HepG2 (cell line): ENCODE results near the gene ABCA8. TPM values are rescaled to one million over a fixed set of nuclear protein-coding genes. Genes with fewer than 3 reads are reported as not detected.

ENCODE experiments used
- FLYWCH1 ChIP-seq: sonication (generic); formaldehyde crosslinking; IDR thresholded peaks from 2 replicates; pipeline ENCODE4 v1.8.1; 2023; ENCODE audit warnings: mild to moderate bottlenecking, missing genetic modification reagents
- MBD4 ChIP-seq: IDR thresholded peaks from 2 replicates; pipeline ENCODE4 v1.6.1; 2012; ENCODE audit warnings: low read length, inconsistent platforms, borderline replicate concordance
- MTA3 ChIP-seq: sonication (generic); formaldehyde crosslinking; IDR thresholded peaks from 2 replicates; pipeline ENCODE4 v1.4.0; 2020; ENCODE audit warnings: missing genetic modification reagents
- PITX1 ChIP-seq: sonication (generic); formaldehyde crosslinking; IDR thresholded peaks from 2 replicates; pipeline ENCODE4 v1.5.1; 2020; ENCODE audit warnings: mild to moderate bottlenecking, missing genetic modification reagents
- SMAD3 ChIP-seq: sonication (generic); formaldehyde crosslinking; IDR thresholded peaks from 2 replicates; pipeline ENCODE4 v1.4.0; 2020; ENCODE audit warnings: missing genetic modification reagents
- ZFP1 ChIP-seq: IDR thresholded peaks from 2 replicates; pipeline ENCODE4 v1.6.1; 2016
- ZNF543 ChIP-seq: sonication (generic); formaldehyde crosslinking; IDR thresholded peaks from 2 replicates; pipeline ENCODE4 v1.4.0; 2020; ENCODE audit warnings: mild to moderate bottlenecking, missing genetic modification reagents
- polyA plus RNA-seq, 8 experiments: library from polyadenylated mRNA; depleted of rRNA in 3 of 8; stranded (reverse) in 7 of 8; unstranded in 1 of 8; fragments of >200 nt; fragmentation: Illumina TruSeq in 4 of 8; extraction: Trizol in 4 of 8; gene quantifications; 2 replicates each; pipeline versions ENCODE4 v1.2.1 to v1.2.3, GENCODE V29; 2011 to 2016; ENCODE audit warnings: low read depth in 4 of 8, missing spikeins in 1 of 8, mixed read lengths in 1 of 8; ENCODE audit not compliant: insufficient read depth in 1 of 8
- total RNA-seq, 5 experiments: library from RNA; depleted of rRNA; stranded (reverse); fragments of >200 nt; fragmentation: Illumina TruSeq; extraction: Trizol; gene quantifications; 2 replicates each; pipeline ENCODE4 v1.2.3, GENCODE V29; 2016; ENCODE audit warnings: low read depth in 1 of 5
- TF ChIP-seq, protein P1 (sequence below): IDR thresholded peaks from 2 replicates; pipeline ENCODE4 v1.6.1; 2012; ENCODE audit warnings: low read depth, low read length, improper control_type of control experiment
- TF ChIP-seq, protein P2 (sequence below): IDR thresholded peaks from 2 replicates; pipeline ENCODE4 v1.6.1; 2016; ENCODE audit warnings: low read depth, missing genetic modification reagents, missing compliant biosample characterization
- TF ChIP-seq, protein P3 (sequence below): sonication (generic); formaldehyde crosslinking; IDR thresholded peaks from 2 replicates; pipeline ENCODE4 v1.5.0; 2020; ENCODE audit warnings: mild to moderate bottlenecking, missing genetic modification reagents
- TF ChIP-seq, protein P4 (sequence below): sonication (generic); formaldehyde crosslinking; IDR thresholded peaks from 2 replicates; pipeline ENCODE4 v1.9.0; 2021; ENCODE audit warnings: missing genetic modification reagents, mild to moderate bottlenecking, borderline replicate concordance
- TF ChIP-seq, protein P5 (sequence below): sonication (generic); formaldehyde crosslinking; IDR thresholded peaks from 2 replicates; pipeline ENCODE4 v1.5.1; 2020; ENCODE audit warnings: mild to moderate bottlenecking, missing genetic modification reagents

Gene ABCA8
- total and polyA plus RNA-seq, 2 of the 13 experiments (the other 11 are each of a cell fraction or from before 2014, with no cell fraction given), result 0.05 to 0.18 TPM

DNA sequence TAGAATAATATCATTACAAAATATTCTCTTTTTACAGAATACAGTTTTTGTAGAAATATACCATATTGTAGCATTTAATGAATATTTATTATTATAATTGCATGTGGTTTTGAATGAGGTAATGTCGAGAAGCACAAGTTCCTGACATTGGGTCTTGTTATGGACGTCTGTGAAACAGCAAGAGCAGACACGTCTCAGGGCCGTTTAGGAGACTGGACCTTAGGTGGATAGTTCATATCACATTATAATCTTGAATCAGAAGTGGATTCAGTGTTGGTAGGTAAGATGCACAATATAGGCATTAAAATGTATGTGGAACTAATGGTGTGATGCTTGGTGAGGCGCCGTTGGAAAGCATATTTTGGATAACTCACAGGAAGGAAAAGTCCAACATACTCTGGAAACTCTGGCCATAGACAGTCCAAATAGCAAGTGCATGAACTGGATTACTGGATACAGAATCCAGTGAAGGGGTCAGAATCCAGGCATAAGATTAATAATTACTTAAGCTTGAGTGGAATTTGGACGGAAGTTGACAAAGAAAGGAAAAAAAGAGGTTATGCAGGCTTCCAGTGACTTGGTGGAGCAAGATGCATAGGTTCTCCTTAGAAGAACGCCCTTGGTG is 17.2 kb downstream of the ABCA8 start (continued):
- TF ChIP-seq, protein P1, sequence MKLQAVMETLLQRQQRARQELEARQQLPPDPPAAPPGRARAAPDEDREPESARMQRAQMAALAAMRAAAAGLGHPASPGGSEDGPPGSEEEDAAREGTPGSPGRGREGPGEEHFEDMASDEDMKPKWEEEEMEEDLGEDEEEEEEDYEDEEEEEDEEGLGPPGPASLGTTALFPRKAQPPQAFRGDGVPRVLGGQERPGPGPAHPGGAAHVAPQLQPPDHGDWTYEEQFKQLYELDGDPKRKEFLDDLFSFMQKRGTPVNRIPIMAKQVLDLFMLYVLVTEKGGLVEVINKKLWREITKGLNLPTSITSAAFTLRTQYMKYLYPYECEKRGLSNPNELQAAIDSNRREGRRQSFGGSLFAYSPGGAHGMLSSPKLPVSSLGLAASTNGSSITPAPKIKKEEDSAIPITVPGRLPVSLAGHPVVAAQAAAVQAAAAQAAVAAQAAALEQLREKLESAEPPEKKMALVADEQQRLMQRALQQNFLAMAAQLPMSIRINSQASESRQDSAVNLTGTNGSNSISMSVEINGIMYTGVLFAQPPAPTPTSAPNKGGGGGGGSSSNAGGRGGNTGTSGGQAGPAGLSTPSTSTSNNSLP, result peak; percentile 92
- TF ChIP-seq MTA3, result no peak
- TF ChIP-seq FLYWCH1 (CRISPR knock-in tag), result no peak
- TF ChIP-seq PITX1 (CRISPR knock-in tag), result peak; percentile 81
- TF ChIP-seq, protein P2, sequence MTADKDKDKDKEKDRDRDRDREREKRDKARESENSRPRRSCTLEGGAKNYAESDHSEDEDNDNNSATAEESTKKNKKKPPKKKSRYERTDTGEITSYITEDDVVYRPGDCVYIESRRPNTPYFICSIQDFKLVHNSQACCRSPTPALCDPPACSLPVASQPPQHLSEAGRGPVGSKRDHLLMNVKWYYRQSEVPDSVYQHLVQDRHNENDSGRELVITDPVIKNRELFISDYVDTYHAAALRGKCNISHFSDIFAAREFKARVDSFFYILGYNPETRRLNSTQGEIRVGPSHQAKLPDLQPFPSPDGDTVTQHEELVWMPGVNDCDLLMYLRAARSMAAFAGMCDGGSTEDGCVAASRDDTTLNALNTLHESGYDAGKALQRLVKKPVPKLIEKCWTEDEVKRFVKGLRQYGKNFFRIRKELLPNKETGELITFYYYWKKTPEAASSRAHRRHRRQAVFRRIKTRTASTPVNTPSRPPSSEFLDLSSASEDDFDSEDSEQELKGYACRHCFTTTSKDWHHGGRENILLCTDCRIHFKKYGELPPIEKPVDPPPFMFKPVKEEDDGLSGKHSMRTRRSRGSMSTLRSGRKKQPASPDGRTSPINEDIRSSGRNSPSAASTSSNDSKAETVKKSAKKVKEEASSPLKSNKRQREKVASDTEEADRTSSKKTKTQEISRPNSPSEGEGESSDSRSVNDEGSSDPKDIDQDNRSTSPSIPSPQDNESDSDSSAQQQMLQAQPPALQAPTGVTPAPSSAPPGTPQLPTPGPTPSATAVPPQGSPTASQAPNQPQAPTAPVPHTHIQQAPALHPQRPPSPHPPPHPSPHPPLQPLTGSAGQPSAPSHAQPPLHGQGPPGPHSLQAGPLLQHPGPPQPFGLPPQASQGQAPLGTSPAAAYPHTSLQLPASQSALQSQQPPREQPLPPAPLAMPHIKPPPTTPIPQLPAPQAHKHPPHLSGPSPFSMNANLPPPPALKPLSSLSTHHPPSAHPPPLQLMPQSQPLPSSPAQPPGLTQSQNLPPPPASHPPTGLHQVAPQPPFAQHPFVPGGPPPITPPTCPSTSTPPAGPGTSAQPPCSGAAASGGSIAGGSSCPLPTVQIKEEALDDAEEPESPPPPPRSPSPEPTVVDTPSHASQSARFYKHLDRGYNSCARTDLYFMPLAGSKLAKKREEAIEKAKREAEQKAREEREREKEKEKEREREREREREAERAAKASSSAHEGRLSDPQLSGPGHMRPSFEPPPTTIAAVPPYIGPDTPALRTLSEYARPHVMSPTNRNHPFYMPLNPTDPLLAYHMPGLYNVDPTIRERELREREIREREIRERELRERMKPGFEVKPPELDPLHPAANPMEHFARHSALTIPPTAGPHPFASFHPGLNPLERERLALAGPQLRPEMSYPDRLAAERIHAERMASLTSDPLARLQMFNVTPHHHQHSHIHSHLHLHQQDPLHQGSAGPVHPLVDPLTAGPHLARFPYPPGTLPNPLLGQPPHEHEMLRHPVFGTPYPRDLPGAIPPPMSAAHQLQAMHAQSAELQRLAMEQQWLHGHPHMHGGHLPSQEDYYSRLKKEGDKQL (CRISPR knock-in tag), result no peak
- TF ChIP-seq SMAD3 (CRISPR knock-in tag), result no peak
- no peak for TF ChIP-seq MBD4
- TF ChIP-seq ZFP1 (CRISPR knock-in tag), result no peak
- no peak for TF ChIP-seq ZNF543 (CRISPR knock-in tag)
- TF ChIP-seq, protein P3, sequence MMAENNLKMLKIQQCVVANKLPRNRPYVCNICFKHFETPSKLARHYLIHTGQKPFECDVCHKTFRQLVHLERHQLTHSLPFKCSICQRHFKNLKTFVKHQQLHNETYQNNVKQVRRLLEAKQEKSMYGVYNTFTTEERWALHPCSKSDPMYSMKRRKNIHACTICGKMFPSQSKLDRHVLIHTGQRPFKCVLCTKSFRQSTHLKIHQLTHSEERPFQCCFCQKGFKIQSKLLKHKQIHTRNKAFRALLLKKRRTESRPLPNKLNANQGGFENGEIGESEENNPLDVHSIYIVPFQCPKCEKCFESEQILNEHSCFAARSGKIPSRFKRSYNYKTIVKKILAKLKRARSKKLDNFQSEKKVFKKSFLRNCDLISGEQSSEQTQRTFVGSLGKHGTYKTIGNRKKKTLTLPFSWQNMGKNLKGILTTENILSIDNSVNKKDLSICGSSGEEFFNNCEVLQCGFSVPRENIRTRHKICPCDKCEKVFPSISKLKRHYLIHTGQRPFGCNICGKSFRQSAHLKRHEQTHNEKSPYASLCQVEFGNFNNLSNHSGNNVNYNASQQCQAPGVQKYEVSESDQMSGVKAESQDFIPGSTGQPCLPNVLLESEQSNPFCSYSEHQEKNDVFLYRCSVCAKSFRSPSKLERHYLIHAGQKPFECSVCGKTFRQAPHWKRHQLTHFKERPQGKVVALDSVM (CRISPR knock-in tag), result no peak
- TF ChIP-seq, protein P4, sequence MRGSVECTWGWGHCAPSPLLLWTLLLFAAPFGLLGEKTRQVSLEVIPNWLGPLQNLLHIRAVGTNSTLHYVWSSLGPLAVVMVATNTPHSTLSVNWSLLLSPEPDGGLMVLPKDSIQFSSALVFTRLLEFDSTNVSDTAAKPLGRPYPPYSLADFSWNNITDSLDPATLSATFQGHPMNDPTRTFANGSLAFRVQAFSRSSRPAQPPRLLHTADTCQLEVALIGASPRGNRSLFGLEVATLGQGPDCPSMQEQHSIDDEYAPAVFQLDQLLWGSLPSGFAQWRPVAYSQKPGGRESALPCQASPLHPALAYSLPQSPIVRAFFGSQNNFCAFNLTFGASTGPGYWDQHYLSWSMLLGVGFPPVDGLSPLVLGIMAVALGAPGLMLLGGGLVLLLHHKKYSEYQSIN (CRISPR knock-in tag), result no peak
- TF ChIP-seq, protein P5, sequence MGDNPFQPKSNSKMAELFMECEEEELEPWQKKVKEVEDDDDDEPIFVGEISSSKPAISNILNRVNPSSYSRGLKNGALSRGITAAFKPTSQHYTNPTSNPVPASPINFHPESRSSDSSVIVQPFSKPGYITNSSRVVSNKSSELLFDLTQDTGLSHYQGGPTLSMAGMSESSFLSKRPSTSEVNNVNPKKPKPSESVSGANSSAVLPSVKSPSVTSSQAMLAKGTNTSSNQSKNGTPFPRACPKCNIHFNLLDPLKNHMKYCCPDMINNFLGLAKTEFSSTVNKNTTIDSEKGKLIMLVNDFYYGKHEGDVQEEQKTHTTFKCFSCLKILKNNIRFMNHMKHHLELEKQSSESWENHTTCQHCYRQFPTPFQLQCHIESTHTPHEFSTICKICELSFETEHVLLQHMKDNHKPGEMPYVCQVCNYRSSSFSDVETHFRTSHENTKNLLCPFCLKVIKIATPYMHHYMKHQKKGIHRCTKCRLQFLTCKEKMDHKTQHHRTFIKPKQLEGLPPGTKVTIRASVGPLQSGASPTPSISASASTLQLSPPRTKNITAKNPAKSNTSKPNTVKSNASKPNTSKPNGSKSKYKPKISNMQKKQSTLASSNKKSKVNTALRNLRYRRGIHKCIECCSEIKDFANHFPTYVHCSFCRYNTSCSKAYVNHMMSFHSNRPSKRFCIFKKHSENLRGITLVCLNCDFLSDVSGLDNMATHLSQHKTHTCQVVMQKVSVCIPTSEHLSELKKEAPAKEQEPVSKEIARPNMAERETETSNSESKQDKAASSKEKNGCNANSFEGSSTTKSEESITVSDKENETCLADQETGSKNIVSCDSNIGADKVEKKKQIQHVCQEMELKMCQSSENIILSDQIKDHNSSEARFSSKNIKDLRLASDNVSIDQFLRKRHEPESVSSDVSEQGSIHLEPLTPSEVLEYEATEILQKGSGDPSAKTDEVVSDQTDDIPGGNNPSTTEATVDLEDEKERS (CRISPR knock-in tag), result no peak
